HG02970 (cell line): ENCODE results near the gene SUCLG2.
"Not testable (repeated sequence)": the region's sequence is repeated elsewhere in the genome, so short reads cannot be mapped to it uniquely, and the experiment has no call there.

Experiments used
- ATAC-seq: cut with Tn5 transposase; IDR thresholded peaks from one replicate; pipeline ENCODE4 v1.9.1; 2021; ENCODE audit warnings: mild to moderate bottlenecking, moderate library complexity, moderate number of reproducible peaks; ENCODE audit not compliant: unreplicated experiment, low FRiP score

SUCLG2 gene

GRCh38 chr3:67564973-67565372 lies 89.4 kb downstream of the SUCLG2 start:
- no peak for ATAC-seq

GRCh38 chr3:67564008-67564407 lies 90.4 kb downstream of the SUCLG2 start:
- no peak for ATAC-seq

- no peak for ATAC-seq
Measured at GRCh38 chr3:67561667-67562394, 92.6 kb downstream of the SUCLG2 start.

GRCh38 chr3:67561266-67561665 lies 93.1 kb downstream of the SUCLG2 start:
- ATAC-seq, result no peak

- no peak for ATAC-seq
Measured at GRCh38 chr3:67559029-67559605, 95.3 kb downstream of the SUCLG2 start.

GRCh38 chr3:67558426-67558825 lies 96.0 kb downstream of the SUCLG2 start:
- no peak for ATAC-seq

GRCh38 chr3:67557848-67558355 lies 96.5 kb downstream of the SUCLG2 start:
- ATAC-seq, result no peak

- ATAC-seq, result no peak
Measured at GRCh38 chr3:67551361-67552016, 102.9 kb downstream of the SUCLG2 start.

- no peak for ATAC-seq
Measured at GRCh38 chr3:67550541-67550940, 103.9 kb downstream of the SUCLG2 start.

- ATAC-seq, result not testable (repeated sequence)
Measured at GRCh38 chr3:67542502-67543250, 111.7 kb downstream of the SUCLG2 start.

GRCh38 chr3:67540198-67540894 lies 114.1 kb downstream of the SUCLG2 start:
- ATAC-seq, result no peak

- not testable (repeated sequence) for ATAC-seq
Measured at GRCh38 chr3:67537203-67537602, 117.2 kb downstream of the SUCLG2 start.

GRCh38 chr3:67535006-67535405 lies 119.4 kb downstream of the SUCLG2 start:
- no peak for ATAC-seq

GRCh38 chr3:67534594-67534993 lies 119.8 kb downstream of the SUCLG2 start:
- no peak for ATAC-seq

- ATAC-seq, result no peak
Measured at GRCh38 chr3:67531181-67532101, 123.0 kb downstream of the SUCLG2 start.

GRCh38 chr3:67529915-67530314 lies 124.5 kb downstream of the SUCLG2 start:
- no peak for ATAC-seq

GRCh38 chr3:67529337-67529736 lies 125.1 kb downstream of the SUCLG2 start:
- ATAC-seq, result no peak

- no peak for ATAC-seq
Measured at GRCh38 chr3:67526246-67526645, 128.2 kb downstream of the SUCLG2 start.

GRCh38 chr3:67524046-67524445 lies 130.4 kb downstream of the SUCLG2 start:
- ATAC-seq, result no peak
